OCI-LY7 (cell line): ENCODE results near the gene IFI6. TPM values are rescaled to one million over a fixed set of nuclear protein-coding genes. Genes with fewer than 3 reads are reported as not detected.

Experiments used
- BruUV-seq: library from RNA; stranded (reverse); fragments of 400-500 nt; replicated peaks from 2 replicates; lab custom pipeline; 2021; lab: Mats Ljungman, UMichigan
- CTCF ChIA-PET: fragments of 300-600 bp; sonication (Branson Sonifier 250); formaldehyde crosslinking; loops from one replicate; lab custom pipeline; 2022; ENCODE audit warnings: antibody characterized with exemption; ENCODE audit not compliant: unreplicated experiment; lab: Charles Lee
- POLR2A ChIA-PET: fragments of 300-600 bp; sonication (Branson Sonifier 250); formaldehyde crosslinking; loops from one replicate; lab custom pipeline; 2022; ENCODE audit warnings: antibody characterized with exemption; lab: Charles Lee
- DNase-seq: peaks from one replicate; pipeline ENCODE4 v3.0.0-alpha.2; 2015; ENCODE audit warnings: low spot score
- H2AFZ ChIP-seq: fragments of 200-600 bp; sonication (generic), shearing (Covaris generic); 2 replicates; pipeline ENCODE4 v1.6.1; 2014; ENCODE audit warnings: mild to moderate bottlenecking, antibody characterized with exemption, low read length, moderate library complexity
- H3K27ac ChIP-seq: fragments of 200-600 bp; sonication (generic); 2 replicates; pipeline ENCODE4 v1.5.1; 2014; ENCODE audit warnings: mixed run types, low read depth, mild to moderate bottlenecking, moderate library complexity, low read length, inconsistent platforms; ENCODE audit not compliant: poor library complexity, severe bottlenecking
- H3K36me3 ChIP-seq: fragments of 200-600 bp; sonication (generic); 2 replicates; pipeline ENCODE4 v1.6.1; 2014; ENCODE audit warnings: mild to moderate bottlenecking, antibody characterized with exemption, low read length, moderate library complexity, mixed read lengths; ENCODE audit not compliant: insufficient read depth
- H3K4me1 ChIP-seq: fragments of 200-600 bp; sonication (generic); 2 replicates; pipeline ENCODE4 v1.5.1; 2014; ENCODE audit warnings: mild to moderate bottlenecking, low read length; ENCODE audit not compliant: insufficient read depth, poor library complexity, severe bottlenecking
- H3K4me2 ChIP-seq: fragments of 200-600 bp; sonication (generic); 2 replicates; pipeline ENCODE4 v1.6.1; 2014; ENCODE audit warnings: mild to moderate bottlenecking, low read length
- H3K4me3 ChIP-seq: fragments of 200-600 bp; sonication (generic); 2 replicates; pipeline ENCODE4 v1.5.1; 2014; ENCODE audit warnings: mild to moderate bottlenecking, low read depth, low read length; ENCODE audit not compliant: poor library complexity, severe bottlenecking
- H3K79me2 ChIP-seq: fragments of 200-600 bp; sonication (generic); 2 replicates; pipeline ENCODE4 v1.6.1; 2016; ENCODE audit warnings: low read depth, mild to moderate bottlenecking, low read length, moderate library complexity, mixed read lengths; ENCODE audit not compliant: insufficient read depth
- H3K9me2 ChIP-seq: fragments of 200-600 bp; sonication (generic); 2 replicates; pipeline ENCODE4 v1.6.1; 2016; ENCODE audit warnings: mild to moderate bottlenecking, low read length, mixed read lengths; ENCODE audit not compliant: insufficient read depth
- H3K9me3 ChIP-seq: fragments of 200-600 bp; sonication (generic); 2 replicates; pipeline ENCODE4 v1.6.1; 2014; ENCODE audit warnings: mild to moderate bottlenecking, mixed run types, low read length, mixed read lengths
- H4K20me1 ChIP-seq: fragments of 200-600 bp; sonication (generic); 2 replicates; pipeline ENCODE4 v1.6.1; 2014; ENCODE audit warnings: mild to moderate bottlenecking, antibody characterized with exemption, low read length, moderate library complexity, mixed read lengths; ENCODE audit not compliant: insufficient read depth
- CTCF ChIP-seq: fragments of 200-600 bp; sonication (generic); conservative IDR thresholded peaks from 2 replicates; pipeline ENCODE4 v1.5.1; 2014; ENCODE audit warnings: mild to moderate bottlenecking, antibody characterized with exemption, low read length, moderate library complexity, mixed read lengths
- EZH2phosphoT487 ChIP-seq: fragments of 200-600 bp; sonication (generic); IDR thresholded peaks from 2 replicates; pipeline ENCODE4 v1.6.1; 2018; ENCODE audit warnings: low read depth, borderline replicate concordance, mild to moderate bottlenecking, mixed run types, antibody characterized with exemption, low read length, moderate library complexity, mixed read lengths
- intact Hi-C: fragments of 100-400 bp; cut with micrococcal nuclease; formaldehyde crosslinking; loops from one replicate; pipeline ENCODE4 v1.10.0; 2022; ENCODE audit not compliant: unreplicated experiment
- total RNA-seq, 2 experiments: library from RNA; depleted of rRNA in 1 of 2; stranded (reverse); fragments of >200 nt in 1 of 2; shearing (Covaris generic) in 1 of 2; gene quantifications; 2 replicates each; pipeline ENCODE4 v1.2.3, GENCODE V29; 2014 to 2022

Gene IFI6
- total RNA-seq, 2 experiments from 2014 or later: 6.0 to 7.7 TPM

GRCh38 chr1:27672750-27673112 lies 739 bp upstream of the IFI6 start:
- BruUV-seq: no TSS peak
- Histone ChIP-seq H2AFZ (peak overlapping the region; percentile 88; the same call in 1 of the 2 replicates), H3K79me2 (no peaks in the 10 kb centered on the region), H4K20me1 (no peaks in the 10 kb centered on the region), H3K4me3 (peak overlapping the region; percentile 59), H3K9me2 (no peaks in the 10 kb centered on the region), H3K27ac (no peak overlapping the region), H3K4me2 (peak overlapping the region; percentile 77), H3K9me3 (no peaks in the 10 kb centered on the region), H3K4me1 (peaks cover 17% of the 10 kb centered on the region), H3K36me3 (no peaks in the 10 kb centered on the region)
- ChIA-PET POLR2A (no interaction called here), CTCF (no interaction called here)
- TF ChIP-seq CTCF: no peak
- no peak for TF ChIP-seq EZH2phosphoT487
- intact Hi-C loops: loop anchor here (10.0 kb wide), 1 partner anchor 162 kb away; the partner anchor contains the start of gene PPP1R8
- no peak for DNase-seq

- Histone ChIP-seq H3K9me3 (no peaks in the 10 kb centered on the region), H3K4me1 (peaks cover 17% of the 10 kb centered on the region), H3K9me2 (no peaks in the 10 kb centered on the region), H4K20me1 (no peaks in the 10 kb centered on the region), H3K36me3 (no peaks in the 10 kb centered on the region), H2AFZ (no peak overlapping the region), H3K79me2 (no peaks in the 10 kb centered on the region), H3K4me3 (no peak overlapping the region), H3K4me2 (no peak overlapping the region), H3K27ac (no peak overlapping the region)
- CTCF ChIA-PET: interaction anchor here (0.6 to 1.2 kb wide), 4 partner anchors 63 to 292 kb away, joined by 3 to 6 read pairs (median 4); no protein-coding TSS in a partner anchor
- DNase-seq: no peak
- intact Hi-C loops: loop anchor here (10.0 kb wide), 2 partner anchors 165 to 345 kb away; partner anchors contain the start of genes PPP1R8 and TMEM222
- TF ChIP-seq CTCF (no peak), EZH2phosphoT487 (no peak)
- no TSS peak for BruUV-seq
- POLR2A ChIA-PET: interaction anchor here (1.0 kb wide), 1 partner anchor 103 kb away, joined by 4 read pairs; the partner anchor contains the start of gene STX12
These were observed 2.1 kb downstream of the IFI6 start for GRCh38 chr1:27669876-27670275.
